Kasumi-1 (cell line): Measurements from ENCODE around the gene COMT.

Experiments used
- DNase-seq, 2 experiments: peaks; one replicate each; lab custom pipeline; 2025; lab: John Stamatoyannopoulos, UW

The COMT gene

DNA sequence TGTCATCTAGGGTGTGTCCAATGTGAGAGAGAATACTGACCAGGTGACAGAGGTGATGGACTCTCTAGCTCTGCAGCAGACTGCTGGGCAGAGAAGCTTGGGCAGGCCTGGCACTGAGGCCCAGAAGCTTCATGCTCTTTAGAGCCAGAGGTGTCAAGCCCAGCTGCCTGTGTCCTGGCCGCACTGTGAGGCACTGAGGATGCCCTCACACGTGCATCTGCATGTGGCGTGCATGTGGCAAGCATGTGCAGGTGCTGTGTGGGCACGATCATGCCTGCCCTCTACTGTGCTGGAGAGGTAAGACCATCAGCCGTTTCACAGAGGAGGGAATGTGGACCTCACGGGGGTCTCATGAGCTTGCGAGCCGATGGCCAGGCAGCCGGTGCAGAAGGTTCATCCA is 15.9 kb downstream of the COMT start:
- DNase-seq: no peak

DNA sequence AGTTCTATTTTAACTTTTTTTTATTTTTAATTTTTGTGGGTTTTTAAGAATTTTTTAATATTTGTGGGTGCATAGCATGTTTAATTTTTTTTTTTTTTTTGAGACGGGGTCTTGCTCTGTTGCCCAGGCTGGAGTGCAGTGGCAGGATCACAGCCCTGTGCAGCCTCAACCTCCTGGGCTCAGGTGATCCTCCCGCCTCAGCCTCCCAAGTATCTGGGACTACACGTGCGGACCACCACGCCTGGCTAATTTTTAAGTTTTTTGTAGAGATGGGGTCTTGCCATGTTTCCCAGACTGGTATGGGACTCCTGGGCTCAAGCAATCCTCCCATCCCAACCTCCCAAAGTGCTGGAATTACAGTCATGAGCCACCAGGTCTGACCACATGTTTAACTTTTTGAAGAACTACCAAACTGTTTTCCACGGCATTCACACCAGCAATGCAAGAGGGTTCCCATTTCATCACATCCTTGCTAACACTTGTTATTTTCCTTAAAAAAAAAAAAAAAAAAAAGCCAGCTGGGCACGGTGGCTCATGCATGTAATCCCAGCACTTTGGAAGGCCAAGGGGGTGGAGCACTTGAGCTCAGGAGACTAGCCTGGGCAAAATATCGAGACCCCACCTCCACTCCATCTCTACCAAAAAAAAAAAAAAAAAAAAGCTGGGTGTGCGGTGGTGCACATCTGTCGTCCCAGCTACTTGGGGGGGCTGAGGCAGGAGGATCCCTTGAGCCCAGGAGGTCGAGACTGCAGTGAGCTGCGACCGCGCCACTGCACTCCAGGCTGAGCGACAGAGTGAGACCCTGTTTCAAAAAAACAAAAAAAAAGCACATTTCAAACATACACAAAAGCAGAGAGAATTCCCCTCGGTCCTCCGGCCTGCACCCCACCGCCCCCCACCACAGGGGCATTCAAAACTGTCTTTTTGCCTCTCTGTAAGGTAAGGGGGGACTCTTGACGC is 16.8 kb downstream of the COMT start:
- no peak for DNase-seq

DNA sequence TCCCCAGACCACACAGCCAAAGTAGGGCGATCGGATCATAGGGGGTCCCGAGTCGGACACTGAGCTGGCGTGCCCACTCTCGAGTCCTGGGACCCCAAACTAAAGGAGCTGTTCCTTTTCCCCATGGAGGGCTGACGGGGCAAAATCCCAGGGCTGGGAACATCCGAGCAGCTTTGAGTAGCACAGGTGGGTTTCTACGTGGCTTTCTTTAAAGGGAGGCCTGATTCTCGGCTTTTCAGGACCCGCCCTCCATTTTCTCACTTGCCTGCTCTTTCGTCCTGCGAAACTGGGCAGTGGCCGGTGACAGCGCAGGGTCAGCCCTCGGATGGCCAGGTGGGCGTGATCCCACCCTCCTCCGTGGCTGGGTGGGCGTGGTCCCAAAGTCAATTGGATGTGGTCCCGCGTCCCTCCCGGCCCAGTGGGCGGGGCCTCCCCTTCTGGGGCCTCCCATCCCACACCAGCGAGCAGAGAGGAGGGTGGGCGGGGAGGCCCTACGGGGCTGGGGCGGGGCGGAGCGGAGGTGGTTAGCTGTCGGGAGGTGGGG is 17.5 kb downstream of the COMT start:
- no peak for DNase-seq

DNA sequence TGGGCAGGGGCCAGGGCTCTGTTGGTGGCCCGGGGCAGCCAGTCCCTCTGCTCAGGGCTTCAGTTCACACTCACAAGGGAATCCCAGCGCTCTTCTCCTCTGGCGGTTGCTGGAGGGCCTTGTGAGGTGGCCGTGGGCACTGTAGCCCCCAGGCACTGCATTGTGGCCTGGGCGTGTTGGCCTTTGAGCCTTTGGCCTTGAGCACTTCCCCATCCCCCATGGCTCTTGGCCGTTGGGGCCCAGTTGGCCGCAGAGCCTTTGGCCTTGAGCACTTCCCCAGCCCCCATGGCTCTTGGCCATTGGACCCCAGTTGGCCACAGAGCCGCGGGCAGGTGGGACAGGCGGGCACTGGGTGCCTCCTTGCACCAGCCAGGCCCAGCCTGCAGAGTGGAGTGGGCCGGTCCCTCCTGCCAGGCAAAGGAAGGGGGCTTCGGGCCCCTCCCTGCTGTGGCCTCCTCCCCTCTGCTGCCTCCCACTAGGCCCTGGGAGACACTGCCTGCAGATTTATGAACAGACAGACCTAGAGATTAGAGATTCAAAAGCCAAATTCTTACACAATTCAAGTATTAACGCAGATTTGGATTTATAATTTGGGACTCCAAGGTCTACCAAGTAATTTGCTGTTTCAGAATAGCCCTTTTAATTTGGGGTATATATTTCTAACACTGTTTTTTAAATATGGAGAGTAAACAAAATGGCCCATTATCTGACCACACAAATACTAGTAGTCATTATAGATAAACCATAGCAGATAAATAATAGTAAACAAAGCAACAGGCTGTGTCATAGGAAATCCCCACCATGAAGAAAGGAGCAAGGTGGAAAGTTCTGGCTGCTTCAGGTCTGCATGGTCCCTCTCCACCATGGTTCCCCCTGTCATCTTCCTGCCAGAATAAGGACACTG is 18.3 kb downstream of the COMT start:
- no peak for DNase-seq

DNA sequence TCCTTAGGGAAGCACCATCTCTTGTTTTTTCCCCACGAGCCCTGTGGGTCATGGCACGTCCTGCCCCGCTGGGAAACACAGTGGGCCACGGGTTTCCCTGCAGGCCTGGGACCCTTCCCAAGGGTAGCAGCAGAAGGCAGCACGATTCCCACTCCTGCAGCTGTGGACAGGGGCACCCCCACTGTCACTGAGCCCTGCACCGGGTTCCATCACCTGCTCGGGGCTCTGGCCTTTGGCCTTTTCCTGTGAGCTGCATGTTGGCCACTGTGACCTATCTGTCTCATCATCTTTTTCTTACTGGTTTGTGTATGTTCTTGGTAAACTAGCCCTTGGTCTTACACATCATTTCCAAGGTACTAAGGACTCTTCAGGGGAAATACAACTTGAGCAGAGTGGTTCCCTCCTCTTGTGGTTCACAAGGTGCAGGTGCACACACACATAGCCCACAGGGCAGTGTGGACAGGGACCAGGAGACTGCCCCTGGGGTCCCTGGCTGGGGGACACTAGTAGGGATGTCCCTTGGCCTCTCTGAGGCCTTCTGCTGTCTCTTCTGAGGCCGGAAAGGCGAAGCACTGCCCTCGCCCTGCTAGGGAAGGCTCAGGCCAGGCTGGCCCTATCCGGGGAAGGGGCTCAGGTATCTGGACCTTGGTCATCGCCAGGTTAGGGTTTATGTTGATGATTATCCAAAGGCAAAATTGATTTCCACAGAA is 19.1 kb downstream of the COMT start:
- DNase-seq: no peak

DNA sequence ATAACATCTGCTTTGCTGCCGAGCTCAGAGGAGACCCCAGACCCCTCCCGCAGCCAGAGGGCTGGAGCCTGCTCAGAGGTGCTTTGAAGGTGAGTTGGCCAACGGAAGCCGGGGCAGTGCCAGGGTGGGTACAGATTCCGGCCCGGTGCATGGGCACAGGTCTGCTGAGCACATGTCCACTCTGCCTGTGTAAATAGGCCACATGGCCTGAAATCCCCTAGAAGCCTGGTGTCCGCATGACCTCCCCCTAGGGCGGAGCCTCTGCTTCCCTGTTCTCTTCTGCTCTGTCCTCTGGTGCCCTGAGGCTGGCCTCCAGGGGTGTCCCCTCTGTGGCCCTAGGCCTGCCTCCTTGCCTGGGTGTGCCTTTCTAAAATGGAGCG is 19.6 kb downstream of the COMT start:
- DNase-seq: no peak

DNA sequence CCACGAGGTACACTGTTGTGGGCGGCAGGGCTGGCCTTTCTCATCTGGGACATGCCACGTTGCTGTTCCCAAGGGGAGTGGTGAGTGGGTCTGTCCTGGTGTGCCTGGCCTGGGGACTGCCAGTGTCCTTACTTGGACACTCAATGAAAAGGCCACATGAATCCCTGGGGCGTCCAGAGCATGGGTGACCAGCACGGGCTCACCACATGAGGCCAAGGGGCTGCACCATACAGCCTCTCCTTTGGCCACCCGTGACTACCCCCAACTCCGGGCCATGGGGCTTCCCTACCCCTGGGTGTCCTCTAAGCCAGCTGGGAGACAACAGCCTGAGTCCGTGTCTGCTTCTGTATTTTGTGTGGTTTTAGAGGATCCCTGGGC is 20.3 kb downstream of the COMT start:
- no peak for DNase-seq

DNA sequence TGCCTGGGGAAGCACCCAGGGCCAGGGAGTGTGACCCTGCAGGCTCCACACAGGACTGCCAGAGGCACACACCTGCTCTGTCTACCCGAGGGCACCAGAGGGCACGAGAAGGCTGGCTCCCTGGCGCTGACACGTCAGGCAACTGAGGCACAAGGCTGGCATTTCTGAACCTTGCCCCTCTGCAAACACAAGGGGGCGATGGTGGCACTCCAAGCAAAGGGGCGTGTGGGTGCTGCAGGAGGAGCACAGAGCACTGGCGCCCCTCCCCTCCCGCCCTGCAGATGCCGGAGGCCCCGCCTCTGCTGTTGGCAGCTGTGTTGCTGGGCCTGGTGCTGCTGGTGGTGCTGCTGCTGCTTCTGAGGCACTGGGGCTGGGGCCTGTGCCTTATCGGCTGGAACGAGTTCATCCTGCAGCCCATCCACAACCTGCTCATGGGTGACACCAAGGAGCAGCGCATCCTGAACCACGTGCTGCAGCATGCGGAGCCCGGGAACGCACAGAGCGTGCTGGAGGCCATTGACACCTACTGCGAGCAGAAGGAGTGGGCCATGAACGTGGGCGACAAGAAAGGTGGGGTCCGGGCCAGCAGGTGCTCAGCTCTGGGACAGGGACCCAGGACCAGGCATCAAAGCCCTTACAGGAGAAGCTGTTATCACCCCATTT is 20.8 kb downstream of the COMT start:
- DNase-seq: peak; percentile 64 to 78

DNA sequence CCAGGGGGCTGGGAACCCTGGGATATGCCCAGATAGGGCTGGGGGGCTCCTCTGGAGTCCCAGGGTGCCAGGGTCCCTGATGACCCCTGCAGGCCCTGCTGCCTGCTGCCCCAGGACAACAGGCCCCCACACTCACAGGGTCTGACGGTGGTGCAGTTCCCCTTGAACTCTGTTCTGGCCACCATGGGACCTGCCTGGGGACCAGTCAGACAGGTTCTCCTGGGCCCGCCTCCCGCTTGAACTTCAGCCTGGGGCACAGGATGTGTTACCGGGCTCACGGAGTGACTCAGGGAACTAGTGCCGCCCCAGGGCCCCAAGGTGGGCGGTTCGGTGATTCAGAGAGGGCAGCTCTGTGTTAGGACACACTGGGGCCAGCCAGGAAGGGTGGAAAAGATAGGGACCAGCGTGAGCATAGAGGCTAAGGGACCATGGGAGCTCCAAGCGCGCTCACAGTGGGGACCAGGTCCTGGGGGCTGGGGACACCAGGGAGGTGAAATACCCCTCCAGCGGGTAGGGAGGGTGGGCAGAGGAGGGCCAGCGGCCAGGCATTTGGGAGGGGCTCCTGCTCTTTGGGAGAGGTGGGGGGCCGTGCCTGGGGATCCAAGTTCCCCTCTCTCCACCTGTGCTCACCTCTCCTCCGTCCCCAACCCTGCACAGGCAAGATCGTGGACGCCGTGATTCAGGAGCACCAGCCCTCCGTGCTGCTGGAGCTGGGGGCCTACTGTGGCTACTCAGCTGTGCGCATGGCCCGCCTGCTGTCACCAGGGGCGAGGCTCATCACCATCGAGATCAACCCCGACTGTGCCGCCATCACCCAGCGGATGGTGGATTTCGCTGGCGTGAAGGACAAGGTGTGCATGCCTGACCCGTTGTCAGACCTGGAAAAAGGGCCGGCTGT is 21.6 kb downstream of the COMT start:
- no peak for DNase-seq

DNA sequence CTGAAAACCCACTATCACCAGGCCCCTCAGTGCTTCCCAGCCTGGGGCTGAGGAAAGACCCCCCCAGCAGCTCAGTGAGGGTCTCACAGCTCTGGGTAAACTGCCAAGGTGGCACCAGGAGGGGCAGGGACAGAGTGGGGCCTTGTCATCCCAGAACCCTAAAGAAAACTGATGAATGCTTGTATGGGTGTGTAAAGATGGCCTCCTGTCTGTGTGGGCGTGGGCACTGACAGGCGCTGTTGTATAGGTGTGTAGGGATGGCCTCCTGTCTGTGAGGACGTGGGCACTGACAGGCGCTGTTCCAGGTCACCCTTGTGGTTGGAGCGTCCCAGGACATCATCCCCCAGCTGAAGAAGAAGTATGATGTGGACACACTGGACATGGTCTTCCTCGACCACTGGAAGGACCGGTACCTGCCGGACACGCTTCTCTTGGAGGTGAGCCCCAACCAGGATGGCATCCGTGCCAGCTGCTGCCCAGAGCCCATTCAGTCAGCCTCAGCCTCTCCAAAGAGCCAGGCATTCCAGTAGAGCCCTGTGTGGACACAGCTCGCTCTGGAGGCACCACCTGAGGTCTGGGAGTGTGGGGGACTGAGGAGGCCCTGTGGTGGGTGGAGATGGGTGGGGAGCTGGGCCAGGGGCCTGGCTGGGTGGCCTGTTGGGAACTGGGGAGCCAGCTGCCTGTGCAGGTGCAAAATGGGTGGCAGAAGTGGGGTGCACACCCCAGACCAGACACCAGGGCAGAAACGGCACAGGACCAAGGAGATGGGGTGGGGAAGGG is 22.5 kb downstream of the COMT start:
- DNase-seq: no peak

DNA sequence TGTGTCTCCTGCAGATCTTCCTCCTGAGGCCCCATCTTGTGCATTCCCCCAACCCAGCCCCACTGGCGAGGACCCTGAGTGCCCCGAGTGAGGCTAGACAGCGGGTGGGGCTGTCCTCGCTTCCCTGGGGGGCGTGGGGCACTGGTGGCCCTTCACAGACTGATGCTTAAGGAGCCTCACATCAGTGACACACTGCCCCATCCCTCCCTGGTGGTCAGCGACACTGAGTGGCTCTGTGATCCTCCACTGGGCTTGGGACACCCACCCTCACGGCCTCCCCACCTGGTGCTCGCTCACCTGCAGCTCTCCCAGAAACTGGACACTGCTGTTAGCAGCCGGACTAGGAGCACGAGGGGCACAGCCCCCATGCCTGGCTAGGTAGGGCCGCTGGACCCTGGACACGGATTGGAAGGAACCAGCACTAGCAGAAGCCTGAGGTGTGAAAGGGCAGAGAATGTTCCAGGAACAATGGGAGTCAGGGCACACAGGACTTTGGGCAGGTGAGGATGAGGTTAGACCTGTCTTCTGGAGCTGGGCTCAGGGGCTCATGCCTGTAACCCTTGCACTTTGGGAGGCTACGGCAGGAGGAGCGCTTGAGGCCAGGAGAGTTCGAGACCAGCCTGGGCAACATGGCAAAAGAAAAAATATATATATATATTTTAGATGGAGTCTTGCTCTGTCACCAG is 23.3 kb downstream of the COMT start:
- no peak for DNase-seq

DNA sequence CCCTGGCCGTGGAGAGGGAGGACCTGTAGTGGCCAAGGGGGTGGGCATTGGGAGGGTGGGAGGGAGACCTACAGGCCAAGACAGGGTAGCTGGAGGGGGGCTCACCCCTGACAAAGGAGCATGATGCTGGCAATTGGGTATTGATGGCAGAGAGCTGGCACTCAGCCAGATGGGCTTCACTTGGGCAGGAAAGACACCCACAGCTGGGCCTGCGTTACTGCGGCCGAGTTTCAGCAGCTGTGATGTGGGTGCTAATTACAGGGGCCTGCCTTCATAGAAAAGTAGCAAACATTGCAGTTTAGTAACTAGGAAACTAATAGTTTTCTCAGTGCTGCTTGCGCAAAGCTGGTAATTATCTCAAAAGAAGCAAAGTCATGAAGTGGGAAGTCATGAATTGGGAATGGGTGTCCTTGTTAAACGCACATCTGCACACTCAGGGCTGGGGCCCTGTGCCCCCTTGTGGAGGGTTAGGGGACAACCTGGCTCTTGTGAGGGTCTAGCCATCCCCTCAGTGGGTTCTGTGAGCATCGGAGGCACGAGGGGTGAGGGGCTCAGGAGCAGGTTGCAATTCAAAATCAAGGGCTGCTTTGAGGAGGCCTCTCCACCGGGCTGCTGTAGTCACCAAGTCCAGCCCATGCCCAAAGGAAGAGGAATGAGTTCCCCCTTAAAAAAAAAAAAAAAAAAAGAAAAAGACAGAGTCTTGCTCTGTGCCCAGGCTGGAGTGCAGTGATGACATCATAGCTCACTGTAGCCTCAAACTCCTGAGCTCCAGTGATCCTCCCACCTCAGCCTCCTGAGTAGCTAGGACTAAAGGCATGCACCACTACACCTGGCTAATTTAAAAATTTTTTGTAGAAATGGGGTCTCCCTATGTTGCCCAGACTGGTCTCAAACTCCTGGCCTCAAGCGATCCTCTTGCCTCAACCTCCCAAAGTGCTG is 24.5 kb downstream of the COMT start:
- peak; percentile 24 to 39 for DNase-seq

DNA sequence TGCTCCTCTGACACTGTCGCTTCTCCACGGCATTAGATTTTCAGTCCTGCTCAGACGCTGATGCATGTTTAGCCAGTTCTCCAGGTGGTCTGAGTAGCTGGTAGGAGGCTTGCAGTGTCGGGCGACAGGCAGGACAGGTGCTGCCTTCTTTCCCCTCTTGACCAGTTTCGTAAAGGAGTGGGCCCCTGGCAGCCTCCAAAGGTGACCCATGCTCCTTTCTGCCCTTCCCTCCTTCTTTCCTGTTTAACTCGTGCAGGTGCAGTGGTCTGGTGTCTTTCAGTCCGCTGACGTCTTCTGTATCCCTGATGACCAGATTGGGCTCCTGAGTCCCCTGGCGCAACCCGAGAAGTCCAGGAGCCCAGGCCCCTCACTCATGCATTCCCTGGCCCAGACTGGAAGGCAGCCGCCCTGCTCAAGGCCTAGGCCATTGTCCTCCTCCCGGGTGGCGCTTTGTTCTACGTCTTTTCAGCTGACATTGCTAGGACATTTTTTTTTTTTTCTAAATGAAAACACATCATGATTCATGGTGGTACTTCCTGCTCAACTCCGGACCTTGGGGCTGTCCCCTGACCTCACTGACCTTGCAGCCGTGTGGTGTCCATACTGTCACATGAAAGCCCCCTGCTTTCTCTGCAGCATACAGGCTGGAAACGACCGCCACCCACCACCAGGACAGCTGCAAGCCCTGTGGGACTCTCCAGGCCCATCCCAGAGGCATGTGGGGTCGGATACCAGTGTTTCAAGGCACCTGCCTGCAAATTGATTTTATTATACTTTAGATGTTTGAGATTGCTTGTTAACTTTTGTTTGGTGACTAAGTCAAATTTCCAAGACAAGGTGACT is 25.6 kb downstream of the COMT start:
- DNase-seq: no peak

DNA sequence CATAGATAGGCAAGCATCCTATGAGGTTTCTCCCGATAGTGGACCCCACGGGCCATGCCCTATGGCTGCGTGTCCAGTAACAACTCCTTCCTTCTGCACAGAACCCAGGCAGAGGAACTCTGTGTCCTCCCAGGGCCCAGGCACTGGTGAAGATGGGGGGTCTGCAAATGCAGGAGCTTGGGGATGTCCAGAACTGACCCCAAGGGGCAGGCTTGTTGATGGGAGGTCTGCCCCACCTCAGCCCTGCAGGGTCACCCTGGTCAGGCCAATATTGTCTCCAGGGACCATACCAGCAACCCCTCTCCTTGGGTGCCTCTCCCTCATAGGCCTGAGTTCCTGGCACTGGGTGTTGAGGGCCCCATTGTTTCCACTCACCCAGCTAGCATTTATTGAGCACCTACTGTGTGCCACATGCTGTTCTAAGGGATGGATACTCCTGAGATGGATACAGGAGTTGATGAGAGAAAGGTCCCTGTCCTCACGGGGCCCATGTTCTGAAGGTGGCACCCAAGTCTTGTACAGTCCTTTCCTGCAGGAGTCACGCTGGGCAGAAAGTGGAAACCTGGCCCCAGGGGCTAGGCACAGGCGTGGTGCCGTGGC is 26.4 kb downstream of the COMT start:
- DNase-seq: no peak

DNA sequence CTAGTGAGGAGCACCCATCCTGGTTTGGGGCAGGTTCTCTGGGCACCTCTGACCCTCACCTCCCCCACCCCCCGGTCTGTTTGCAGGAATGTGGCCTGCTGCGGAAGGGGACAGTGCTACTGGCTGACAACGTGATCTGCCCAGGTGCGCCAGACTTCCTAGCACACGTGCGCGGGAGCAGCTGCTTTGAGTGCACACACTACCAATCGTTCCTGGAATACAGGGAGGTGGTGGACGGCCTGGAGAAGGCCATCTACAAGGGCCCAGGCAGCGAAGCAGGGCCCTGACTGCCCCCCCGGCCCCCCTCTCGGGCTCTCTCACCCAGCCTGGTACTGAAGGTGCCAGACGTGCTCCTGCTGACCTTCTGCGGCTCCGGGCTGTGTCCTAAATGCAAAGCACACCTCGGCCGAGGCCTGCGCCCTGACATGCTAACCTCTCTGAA is 26.9 kb downstream of the COMT start:
- DNase-seq: no peak

DNA sequence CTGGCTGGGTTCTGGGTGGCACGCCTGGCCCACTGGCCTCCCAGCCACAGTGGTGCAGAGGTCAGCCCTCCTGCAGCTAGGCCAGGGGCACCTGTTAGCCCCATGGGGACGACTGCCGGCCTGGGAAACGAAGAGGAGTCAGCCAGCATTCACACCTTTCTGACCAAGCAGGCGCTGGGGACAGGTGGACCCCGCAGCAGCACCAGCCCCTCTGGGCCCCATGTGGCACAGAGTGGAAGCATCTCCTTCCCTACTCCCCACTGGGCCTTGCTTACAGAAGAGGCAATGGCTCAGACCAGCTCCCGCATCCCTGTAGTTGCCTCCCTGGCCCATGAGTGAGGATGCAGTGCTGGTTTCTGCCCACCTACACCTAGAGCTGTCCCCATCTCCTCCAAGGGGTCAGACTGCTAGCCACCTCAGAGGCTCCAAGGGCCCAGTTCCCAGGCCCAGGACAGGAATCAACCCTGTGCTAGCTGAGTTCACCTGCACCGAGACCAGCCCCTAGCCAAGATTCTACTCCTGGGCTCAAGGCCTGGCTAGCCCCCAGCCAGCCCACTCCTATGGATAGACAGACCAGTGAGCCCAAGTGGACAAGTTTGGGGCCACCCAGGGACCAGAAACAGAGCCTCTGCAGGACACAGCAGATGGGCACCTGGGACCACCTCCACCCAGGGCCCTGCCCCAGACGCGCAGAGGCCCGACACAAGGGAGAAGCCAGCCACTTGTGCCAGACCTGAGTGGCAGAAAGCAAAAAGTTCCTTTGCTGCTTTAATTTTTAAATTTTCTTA is 27.8 kb downstream of the COMT start:
- DNase-seq: no peak
